ENCODE measurements around the gene ATP5PB. TPM values are rescaled to one million over a fixed set of nuclear protein-coding genes. Genes with fewer than 3 reads are reported as not detected.

ATP5PB gene, protein sequence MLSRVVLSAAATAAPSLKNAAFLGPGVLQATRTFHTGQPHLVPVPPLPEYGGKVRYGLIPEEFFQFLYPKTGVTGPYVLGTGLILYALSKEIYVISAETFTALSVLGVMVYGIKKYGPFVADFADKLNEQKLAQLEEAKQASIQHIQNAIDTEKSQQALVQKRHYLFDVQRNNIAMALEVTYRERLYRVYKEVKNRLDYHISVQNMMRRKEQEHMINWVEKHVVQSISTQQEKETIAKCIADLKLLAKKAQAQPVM
- 233 to 263 TPM (median 253 TPM) in 5 replicates for total RNA-seq (2022; extraction: Qiagen RNA extraction; ENCODE audit: low read depth)

DNA sequence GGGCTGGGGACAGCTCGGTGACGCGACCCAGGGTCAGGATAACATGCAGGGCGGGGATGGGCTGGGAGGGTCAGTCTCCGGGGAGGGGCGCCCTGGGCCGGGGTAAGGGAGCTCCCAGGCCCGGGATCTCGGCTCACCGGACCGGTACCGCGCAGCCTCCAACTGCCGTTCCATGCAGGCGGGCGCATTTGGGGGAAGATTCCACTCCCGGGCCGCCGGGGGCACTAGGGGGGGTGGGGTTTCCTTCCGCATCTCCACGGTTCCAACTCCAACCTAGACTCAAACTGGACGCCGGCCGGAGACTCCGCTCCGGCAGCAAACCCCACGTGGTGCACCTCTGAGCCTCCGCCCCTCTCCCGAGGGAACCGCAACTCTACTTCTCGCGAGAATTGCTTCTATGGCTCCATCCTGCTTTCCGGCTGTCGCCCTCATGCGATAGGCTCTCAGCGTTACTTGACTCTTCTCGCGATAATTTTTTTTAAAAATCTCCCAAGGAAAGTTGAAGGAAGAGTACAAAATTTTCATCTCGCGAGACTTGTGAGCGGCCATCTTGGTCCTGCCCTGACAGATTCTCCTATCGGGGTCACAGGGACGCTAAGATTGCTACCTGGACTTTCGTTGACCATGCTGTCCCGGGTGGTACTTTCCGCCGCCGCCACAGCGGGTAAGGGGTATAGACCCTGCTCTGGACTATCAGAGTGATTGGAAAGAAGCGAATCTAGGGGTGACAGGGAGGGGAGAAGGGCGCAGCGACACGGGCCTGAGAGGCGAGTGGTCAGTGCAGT is at the start of gene ATP5PB, which contains the start of gene WDR77:
TSS of gene ATP5PB (plus strand) at position 547 of the 785 bp plus-strand sequence. CDS start at position 625, 78 bp downstream.
TSS of gene WDR77 (minus strand) at position 339 of the 785 bp plus-strand sequence. CDS start at position 252, 87 bp downstream.

DNA sequence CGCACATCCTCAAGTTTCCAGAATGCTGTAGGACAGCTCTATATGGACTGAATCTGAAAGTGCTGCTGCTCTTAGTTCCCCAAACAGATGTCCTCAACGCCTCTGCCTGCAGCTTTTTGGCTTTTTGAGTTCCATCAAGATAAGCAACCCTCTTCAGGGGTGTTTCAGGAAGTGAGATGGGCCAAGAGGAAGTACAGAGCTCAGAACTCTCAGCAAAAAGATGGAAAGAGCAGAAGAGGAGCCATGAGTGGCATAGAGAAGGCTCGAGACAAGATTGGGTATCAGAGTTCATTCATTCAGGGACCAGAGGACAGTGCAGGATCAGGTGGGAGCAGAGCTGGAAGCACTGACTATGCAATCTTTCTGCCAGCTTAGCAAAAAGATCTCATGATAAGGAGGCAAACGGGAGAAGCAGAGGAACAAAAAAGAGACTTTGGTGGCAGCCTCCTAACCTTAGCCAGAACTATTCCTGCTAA is 54.4 kb downstream of the ATP5PB start, which contains the start of the genes ADORA3 and TMIGD3:
TSS of gene ADORA3 (minus strand) at position 49 of the 476 bp plus-strand sequence. CDS start 279 bp downstream, outside the sequence.
TSS of gene TMIGD3 (minus strand) at position 49 of the 476 bp plus-strand sequence. CDS start 279 bp downstream, outside the sequence.

Other genes with a start within 250 kb of the ATP5PB start
- 1.1 to 1.6 TPM (median 1.5 TPM) in 5 replicates for gene DENND2D, start 248.8 kb upstream of the ATP5PB start, total RNA-seq (2022; extraction: Qiagen RNA extraction; ENCODE audit: low read depth)
- gene CHI3L2, start 221.8 kb upstream of the ATP5PB start, total RNA-seq (2022; extraction: Qiagen RNA extraction; ENCODE audit: low read depth), result 0.25 to 0.54 TPM (median 0.38 TPM) in 4 of 5 replicates, not detected in the other
- gene CHIA, start 158.6 kb upstream of the ATP5PB start, total RNA-seq (2022; extraction: Qiagen RNA extraction; ENCODE audit: low read depth), result not detected in 5 replicates
- gene OVGP1, start 21.7 kb upstream of the ATP5PB start, total RNA-seq (2022; extraction: Qiagen RNA extraction; ENCODE audit: low read depth), result 1.0 to 1.4 TPM (median 1.1 TPM) in 5 replicates
- gene WDR77, start 208 bp upstream of the ATP5PB start, total RNA-seq (2022; extraction: Qiagen RNA extraction; ENCODE audit: low read depth), result 31.7 to 54.9 TPM (median 53.1 TPM) in 5 replicates
- 0.11 to 0.63 TPM (median 0.30 TPM) in 4 of 5 replicates, not detected in the other for gene C1orf162, start 24.5 kb downstream of the ATP5PB start, total RNA-seq (2022; extraction: Qiagen RNA extraction; ENCODE audit: low read depth)
- not detected in 5 replicates for gene ADORA3, start 54.2 kb downstream of the ATP5PB start, total RNA-seq (2022; extraction: Qiagen RNA extraction; ENCODE audit: low read depth)
- gene TMIGD3, start 54.2 kb downstream of the ATP5PB start, total RNA-seq (2022; extraction: Qiagen RNA extraction; ENCODE audit: low read depth), result not detected in 5 replicates
- 25.4 to 32.3 TPM (median 27.5 TPM) in 5 replicates for gene RAP1A, start 170.3 kb downstream of the ATP5PB start, total RNA-seq (2022; extraction: Qiagen RNA extraction; ENCODE audit: low read depth)